Measurements from ENCODE around the gene ADAMTSL3.

GRCh38 chr15:83842281-83842680, 188.4 kb downstream of the ADAMTSL3 start:
- TF ChIP-seq CTCF (conservative IDR thresholded peaks at IDR 0.05 in 1 of 2, IDR thresholded peaks at IDR 0.05 in 1 of 2; ENCODE audit: low read depth in 1 of 2, low read length in 2 of 2) (no peak), EZH2 (IDR thresholded peaks at IDR 0.05; ENCODE audit: low read length, missing control alignments) (no peak)
